RWPE2 (cell line): Measurements from ENCODE around the gene ACOT4.

Experiments
- ATAC-seq: fragments of 200-7000 bp; cut with Tn5 transposase; 3 replicates; pipeline ENCODE4 v1.9.1; 2021; ENCODE audit warnings: low read depth
- DNase-seq: peaks from one replicate; pipeline ENCODE4 v3.0.0-alpha.2; 2020; ENCODE audit warnings: low spot score
- H3K27ac ChIP-seq: fragments of 450-650 bp; 2 replicates; pipeline ENCODE4 v1.5.1; 2017; ENCODE audit warnings: mild to moderate bottlenecking; ENCODE audit not compliant: poor library complexity, severe bottlenecking
- H3K27me3 ChIP-seq: fragments of 250-450 bp; sonication (Bioruptor Pico); 2 replicates; pipeline ENCODE4 v1.5.1; 2021; ENCODE audit warnings: mild to moderate bottlenecking, moderate library complexity; ENCODE audit not compliant: insufficient read depth, poor library complexity, severe bottlenecking
- H3K36me3 ChIP-seq: fragments of 250-450 bp; sonication (Bioruptor Pico); 2 replicates; pipeline ENCODE4 v1.5.1; 2020; ENCODE audit warnings: low read depth, mild to moderate bottlenecking, moderate library complexity
- H3K4me1 ChIP-seq: fragments of 250-450 bp; sonication (Bioruptor Pico); 2 replicates; pipeline ENCODE4 v1.5.1; 2021; ENCODE audit warnings: mild to moderate bottlenecking, moderate library complexity; ENCODE audit not compliant: insufficient read depth, poor library complexity, severe bottlenecking
- H3K4me3 ChIP-seq: fragments of 250-450 bp; sonication (Bioruptor Pico); 2 replicates; pipeline ENCODE4 v1.5.1; 2021; ENCODE audit warnings: mild to moderate bottlenecking, moderate library complexity; ENCODE audit not compliant: severe bottlenecking
- H3K9me3 ChIP-seq: fragments of 250-450 bp; sonication (Bioruptor Pico); 2 replicates; pipeline ENCODE4 v1.5.1; 2021; ENCODE audit warnings: mild to moderate bottlenecking, moderate library complexity; ENCODE audit not compliant: severe bottlenecking
- CTCF ChIP-seq: fragments of 450-650 bp; IDR thresholded peaks from one replicate; pipeline ENCODE4 v1.5.1; 2017; ENCODE audit warnings: mild to moderate bottlenecking, moderate library complexity; ENCODE audit not compliant: poor library complexity, severe bottlenecking

The ACOT4 gene

GRCh38 chr14:73644531-73645247 lies 53.0 kb downstream of the ACOT4 start, which contains the start of gene DNAL1:
Gene DNAL1, plus strand, starts transcription at chr14:73644986. Its CDS starts 54 bp downstream, at chr14:73645040.
- peak within 1 kb of the TSS; percentile 59 for H3K27ac ChIP-seq
- H3K9me3 ChIP-seq, result no peaks in the 10 kb centered on the region
- peaks cover 4% of the 10 kb centered on the region for H3K4me1 ChIP-seq
- peak within 1 kb of the TSS; percentile 55 for H3K4me3 ChIP-seq
- peak; percentile 98 for ATAC-seq
- no peak for TF ChIP-seq CTCF
- H3K36me3 ChIP-seq, result no peaks in the 10 kb centered on the region
- peak; percentile 94 for DNase-seq
- no peaks in the 10 kb centered on the region for H3K27me3 ChIP-seq

GRCh38 chr14:73645248-73645610 lies 53.6 kb downstream of the ACOT4 start:
- Histone ChIP-seq H3K27me3 (no peaks in the 10 kb centered on the region), H3K27ac (peak overlapping the region; percentile 59), H3K36me3 (no peaks in the 10 kb centered on the region; the same call in 1 of the 2 replicates), H3K4me3 (peak overlapping the region; percentile 55), H3K9me3 (no peaks in the 10 kb centered on the region), H3K4me1 (no peaks in the 10 kb centered on the region)
- ATAC-seq, result 0 out of 3 replicates have a peak, but pooled peaks have one; percentile 10
- TF ChIP-seq CTCF, result no peak
- DNase-seq, result no peak
